ACHN (cell line): ENCODE measurements around the gene DPYD.

Source experiments
- DNase-seq: peaks from one replicate; pipeline ENCODE4 v3.0.0-alpha.2; 2015
- in situ Hi-C: cut with HindIII; loops from 2 replicates; pipeline ENCODE4 v1.10.0; 2017; ENCODE audit warnings: low sequenced_read_pairs, low pct_ligation_motif_present, low pct_unique_long_range_greater_than_20kb

The DPYD gene

DNA sequence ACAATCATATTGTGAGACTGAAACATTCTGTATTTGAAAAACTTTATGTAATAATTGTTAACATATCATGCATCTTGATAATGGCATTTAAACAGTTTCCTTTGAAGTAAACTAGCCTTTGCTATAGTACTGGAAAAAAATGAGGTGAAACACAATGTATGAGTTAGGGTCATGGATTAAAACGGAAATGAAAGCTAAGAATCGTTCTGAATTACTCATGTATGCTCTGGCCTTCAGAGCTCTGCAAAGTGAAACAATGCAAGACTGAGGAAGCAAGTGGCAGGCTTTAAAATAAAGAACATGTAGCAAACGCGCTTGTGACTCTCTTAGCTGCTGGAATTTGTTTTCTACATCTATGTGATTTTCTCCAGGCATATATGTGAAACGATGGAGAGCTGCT is 317.1 kb downstream of the DPYD start:
- no peak for DNase-seq
- in situ Hi-C loops, result no loop called here

GRCh38 chr1:97603218-97603617 is 317.6 kb downstream of the DPYD start:
- no peak for DNase-seq
- in situ Hi-C loops, result no loop called here

- no peak for DNase-seq
- in situ Hi-C loops, result no loop called here
Measured at GRCh38 chr1:97599447-97599846, 321.4 kb downstream of the DPYD start.

GRCh38 chr1:97593192-97593591 is 327.6 kb downstream of the DPYD start:
- in situ Hi-C loops, result no loop called here
- DNase-seq, result no peak

GRCh38 chr1:97588772-97589171 is 332.1 kb downstream of the DPYD start:
- in situ Hi-C loops, result no loop called here
- DNase-seq, result no peak

GRCh38 chr1:97581614-97582051 is 339.2 kb downstream of the DPYD start:
- DNase-seq, result no peak
- in situ Hi-C loops, result no loop called here

DNA sequence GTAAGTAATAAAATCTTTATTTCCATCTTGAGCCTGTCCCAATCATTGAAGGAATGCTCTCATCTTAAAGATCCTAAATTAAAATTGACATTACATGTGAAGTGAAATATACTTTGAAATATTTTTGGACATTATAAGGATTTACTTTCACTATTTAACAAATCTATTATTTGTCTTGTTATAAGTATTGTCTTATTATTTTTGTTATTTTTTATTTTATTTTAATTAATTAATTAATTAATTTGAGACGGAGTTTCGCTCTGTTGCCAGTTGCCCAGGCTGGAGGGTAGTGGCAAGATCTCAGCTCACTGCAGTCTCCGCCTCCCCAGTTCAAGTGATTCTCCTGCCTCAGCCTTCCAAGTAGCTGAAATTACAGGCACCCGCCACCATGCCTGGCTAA is 343.2 kb downstream of the DPYD start:
- in situ Hi-C loops, result no loop called here
- DNase-seq, result no peak

- no peak for DNase-seq
- in situ Hi-C loops, result no loop called here
Measured at GRCh38 chr1:97573553-97573952, 347.3 kb downstream of the DPYD start.

GRCh38 chr1:97572561-97572960 is 348.3 kb downstream of the DPYD start:
- in situ Hi-C loops, result no loop called here
- no peak for DNase-seq

DNA sequence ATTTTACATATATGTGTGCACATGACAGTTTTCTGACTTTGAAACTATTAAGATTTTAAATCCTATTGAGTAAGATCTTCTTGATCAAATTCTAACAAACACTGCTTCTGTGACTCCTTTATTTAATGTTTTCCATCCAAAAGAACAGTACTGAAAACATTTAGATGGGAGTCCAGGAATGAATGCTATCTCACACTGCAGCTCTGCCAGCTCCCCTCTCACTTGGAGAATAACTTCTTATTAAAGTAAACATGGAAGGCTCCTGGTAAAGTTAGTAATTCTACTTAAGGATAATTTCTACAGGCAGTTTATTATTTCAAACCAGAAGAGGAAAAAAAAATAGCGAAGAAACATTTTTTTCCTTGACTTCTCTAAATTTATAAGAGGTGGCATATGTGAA is 349.1 kb downstream of the DPYD start:
- in situ Hi-C loops, result no loop called here
- no peak for DNase-seq

DNA sequence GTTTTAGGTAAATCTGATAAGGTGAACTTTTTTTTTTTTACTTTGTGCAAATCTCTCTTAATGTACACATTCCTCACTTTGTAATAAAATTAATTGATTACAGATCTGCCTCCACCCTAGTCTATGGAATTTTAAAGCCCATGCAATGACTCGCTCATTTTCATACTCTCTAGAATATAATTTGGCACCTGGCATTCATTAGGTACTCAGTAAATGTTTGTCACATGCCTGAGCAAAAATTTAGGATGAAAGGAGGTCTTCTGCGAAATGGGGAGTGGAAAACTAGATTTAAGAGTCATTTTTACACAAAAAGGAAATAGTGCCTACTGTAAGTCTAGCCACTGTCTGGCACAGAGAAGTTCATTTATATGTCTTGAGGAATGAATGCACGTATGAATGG is 350.1 kb downstream of the DPYD start:
- no peak for DNase-seq
- in situ Hi-C loops, result no loop called here

DNA sequence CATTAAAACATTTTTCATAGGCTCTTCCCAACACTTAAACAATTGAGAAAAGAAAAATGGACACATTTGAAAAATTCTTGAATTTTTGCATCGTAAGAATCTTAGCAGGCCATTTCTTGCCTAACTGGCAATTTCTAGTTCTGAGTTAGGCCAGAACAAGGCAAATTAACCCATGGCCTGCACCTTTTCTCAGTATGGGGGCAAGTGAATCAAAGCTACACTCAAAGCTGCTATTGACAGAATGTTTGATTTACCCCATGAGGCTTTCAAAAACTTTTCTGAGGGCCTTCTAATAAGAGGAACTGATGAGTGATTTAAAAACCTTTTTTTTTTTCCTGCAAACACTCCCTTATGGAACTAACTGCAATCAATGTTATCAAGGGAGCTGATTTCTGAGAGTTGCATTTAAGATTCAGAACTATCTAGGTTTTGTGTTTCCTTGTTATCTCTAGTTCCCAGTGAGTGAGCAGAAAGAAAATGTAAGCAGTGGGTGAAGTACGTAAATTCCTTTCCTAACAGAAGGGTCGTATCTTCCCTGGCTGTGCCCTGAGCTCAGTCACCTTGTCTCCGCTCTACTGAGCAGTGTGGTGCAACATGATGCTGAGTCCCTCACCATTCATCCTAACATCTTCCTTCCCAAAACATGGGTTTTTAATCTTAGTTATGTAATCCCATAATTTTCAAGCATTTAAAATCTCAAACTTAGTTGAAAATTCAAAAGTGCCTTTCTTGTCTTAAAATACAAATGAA is 353.7 kb downstream of the DPYD start:
- in situ Hi-C loops, result no loop called here
- DNase-seq, result no peak

DNA sequence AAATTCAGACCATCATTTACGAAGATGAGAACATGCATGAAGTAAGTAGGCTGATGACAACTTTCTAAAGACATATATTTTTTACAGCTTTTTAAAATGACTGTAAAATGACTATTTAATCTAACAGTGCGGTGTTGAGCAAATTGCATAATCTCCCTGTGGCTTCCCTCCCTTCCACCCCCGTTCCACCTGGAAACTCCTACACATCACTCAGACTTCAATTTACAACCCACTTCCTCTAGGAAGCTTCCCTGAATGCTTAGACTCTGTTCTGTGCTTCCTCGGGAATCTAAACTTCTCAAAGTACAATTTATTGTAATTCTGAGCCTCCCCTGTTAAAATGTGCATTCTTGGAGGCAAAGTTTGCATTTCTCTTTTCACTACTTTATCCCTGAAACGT is 354.9 kb downstream of the DPYD start:
- no peak for DNase-seq
- in situ Hi-C loops, result no loop called here

- in situ Hi-C loops, result no loop called here
- DNase-seq, result no peak
Measured at GRCh38 chr1:97563926-97564325, 356.9 kb downstream of the DPYD start.

DNA sequence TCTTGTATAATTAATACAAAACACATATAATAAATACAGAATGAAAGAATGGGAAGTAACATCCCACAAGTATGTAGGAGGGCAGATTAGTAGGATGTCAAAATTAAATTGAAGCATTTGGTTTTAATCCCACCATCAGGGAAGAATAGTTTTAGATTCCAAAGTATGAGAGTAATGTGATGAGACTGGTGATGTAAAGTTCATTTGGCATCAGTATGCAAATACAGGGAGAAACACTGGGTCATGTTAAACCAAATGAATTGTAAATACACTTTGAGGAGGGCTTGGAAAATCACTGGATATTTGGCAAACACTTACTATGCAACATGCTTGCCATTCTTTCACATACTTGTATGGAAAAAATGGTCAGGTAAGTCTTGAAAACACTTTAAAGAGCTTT is 358.8 kb downstream of the DPYD start:
- DNase-seq, result no peak

GRCh38 chr1:97560714-97561113 is 360.1 kb downstream of the DPYD start:
- in situ Hi-C loops, result no loop called here
- DNase-seq, result no peak

More for the DNA sequence above, 358.8 kb downstream of the DPYD start:
- in situ Hi-C loops, result no loop called here

GRCh38 chr1:97553971-97554370 is 366.9 kb downstream of the DPYD start:
- in situ Hi-C loops, result no loop called here
- no peak for DNase-seq

DNA sequence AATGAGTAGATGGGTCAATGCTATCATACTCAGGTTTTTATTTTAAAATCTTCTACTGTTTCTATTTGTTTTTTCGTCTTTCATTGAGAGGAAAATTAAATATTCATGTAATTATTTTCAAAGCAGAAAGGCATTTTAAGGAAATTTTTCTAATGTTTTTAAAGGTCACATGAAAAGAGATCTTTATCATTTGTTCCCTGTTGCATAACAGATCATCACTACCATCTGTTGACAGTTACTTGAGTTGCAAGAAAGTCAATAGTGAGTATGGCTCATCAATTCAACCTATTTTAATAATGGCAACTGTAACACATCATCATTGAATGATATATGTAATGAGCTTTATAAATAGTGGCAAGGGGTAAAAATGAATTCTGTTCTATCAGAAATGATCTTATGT is 369.7 kb downstream of the DPYD start:
- in situ Hi-C loops, result no loop called here
- no peak for DNase-seq

- in situ Hi-C loops, result no loop called here
- DNase-seq, result no peak
Measured at GRCh38 chr1:97545446-97545845, 375.4 kb downstream of the DPYD start.

DNA sequence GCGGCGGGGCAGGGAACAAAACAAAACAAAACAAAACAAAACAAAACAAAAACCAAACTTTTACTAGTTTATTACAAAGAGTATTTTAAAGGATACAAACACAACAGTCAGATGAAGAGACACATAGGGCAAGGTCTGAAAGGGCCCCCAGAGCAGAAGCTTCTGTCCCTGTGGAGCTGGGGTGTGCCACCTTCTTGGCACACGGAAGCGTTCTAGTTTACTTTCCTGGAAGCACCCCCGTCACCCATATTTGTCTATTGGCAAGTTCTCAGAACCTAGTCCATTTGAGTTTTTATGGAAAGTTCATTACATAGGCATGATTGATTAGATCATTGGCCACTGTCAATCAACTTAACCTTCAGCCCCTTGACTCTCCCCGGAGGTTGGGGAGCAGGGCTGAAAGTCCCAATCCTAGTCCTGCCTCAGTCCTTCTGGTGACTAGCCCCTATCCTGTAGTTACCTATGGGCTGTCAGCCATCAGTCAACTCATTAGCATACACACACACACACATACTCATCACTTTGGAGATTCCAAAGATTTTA is 380.4 kb downstream of the DPYD start:
- DNase-seq, result no peak

More for the DNA sequence above, 380.4 kb downstream of the DPYD start:
- in situ Hi-C loops, result no loop called here
